NCI-H2227 (cell line): ENCODE data around the gene MRI1.
"Not testable (repeated sequence)": the region's sequence is repeated elsewhere in the genome, so short reads cannot be mapped to it uniquely, and the experiment has no call there.

Experiments used
- DNase-seq: peaks from one replicate; lab custom pipeline; 2025; ENCODE audit not compliant: unreplicated experiment; lab: John Stamatoyannopoulos, UW

The MRI1 gene

DNA sequence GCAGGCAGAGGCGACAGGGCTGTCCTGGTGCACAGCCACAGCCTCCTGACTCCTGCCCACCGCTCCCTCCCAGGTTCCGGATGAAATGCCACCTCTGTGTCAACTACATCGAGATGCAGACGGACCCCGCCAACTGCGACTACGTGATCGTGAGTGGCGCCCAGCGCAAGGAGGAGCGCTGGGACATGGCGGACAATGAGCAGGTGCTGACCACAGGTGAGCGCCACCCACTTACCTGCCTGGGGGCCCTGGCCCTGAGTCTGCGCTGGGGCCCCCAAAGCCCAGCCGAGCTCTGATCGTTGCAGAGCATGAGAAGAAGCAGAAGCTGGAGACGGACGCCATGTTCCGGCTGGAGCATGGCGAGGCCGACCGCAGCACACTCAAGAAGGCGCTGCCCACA lies 5.5 kb upstream of the MRI1 start:
- DNase-seq = no peak

DNA sequence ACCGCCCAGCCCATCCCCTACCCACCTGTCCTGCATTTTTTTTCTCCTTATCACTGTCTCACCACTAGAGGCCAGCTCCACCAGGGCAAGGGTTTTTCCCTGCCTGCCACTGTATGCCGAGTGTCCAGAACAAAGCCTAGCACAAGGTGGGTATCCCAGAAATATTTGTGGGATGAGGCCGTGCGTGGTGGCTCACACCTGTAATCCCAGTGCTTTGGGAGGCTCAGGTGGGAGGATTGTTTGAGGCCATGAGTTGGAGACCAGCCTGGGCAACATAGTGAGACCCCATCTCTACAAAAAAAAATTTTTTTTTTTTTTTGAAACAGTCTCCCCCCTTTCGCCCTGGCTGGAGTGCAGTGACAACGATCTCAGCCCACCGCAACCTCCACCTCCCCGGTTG lies 2.9 kb upstream of the MRI1 start:
- no peak for DNase-seq

DNA sequence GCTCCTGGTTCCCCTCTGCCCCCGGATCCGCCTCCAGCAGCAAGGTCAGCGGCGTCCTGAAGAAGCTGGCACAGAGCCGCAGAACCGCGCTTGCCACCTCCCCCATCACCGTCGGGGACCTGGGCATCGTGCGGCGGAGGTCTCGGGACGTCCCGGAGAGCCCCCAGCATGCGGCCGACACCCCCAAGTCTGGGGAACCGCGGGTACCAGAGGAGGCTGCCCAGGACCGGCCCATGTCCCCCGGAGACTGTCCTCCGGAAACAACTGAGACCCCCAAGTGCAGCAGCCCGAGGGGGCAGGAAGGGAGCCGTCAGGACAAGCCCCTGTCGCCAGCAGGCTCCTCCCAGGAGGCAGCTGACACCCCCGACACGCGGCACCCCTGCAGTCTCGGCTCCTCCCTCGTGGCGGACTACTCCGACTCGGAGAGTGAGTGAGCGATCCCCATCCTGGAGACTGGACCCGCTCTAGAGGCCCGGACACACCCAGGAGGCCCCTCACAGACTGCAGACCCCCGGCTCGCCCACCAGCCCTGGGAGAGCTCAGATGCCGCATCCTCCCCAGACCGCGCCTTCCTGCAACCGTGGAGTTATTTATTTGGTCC lies 1.6 kb upstream of the MRI1 start:
- no peak for DNase-seq

DNA sequence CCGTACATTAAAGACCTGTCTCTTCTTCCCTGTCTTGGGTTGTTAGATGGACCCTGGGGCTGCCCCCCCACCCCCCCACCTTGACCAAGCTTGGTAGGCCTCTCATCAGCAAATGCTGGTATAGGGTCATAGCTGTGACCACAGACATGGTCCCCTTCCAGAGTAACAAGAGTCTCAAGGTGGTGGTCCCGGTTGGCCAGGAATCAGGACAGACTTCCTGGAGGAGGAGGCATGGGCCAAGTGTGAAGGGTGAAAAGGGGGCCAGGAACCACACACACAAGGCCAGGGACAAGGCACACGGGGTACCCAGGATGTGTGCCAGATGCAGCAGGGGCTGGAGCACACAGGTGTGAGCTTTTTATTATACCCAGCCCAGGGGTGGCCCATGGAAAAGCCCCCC lies 1.1 kb upstream of the MRI1 start:
- DNase-seq = no peak

DNA sequence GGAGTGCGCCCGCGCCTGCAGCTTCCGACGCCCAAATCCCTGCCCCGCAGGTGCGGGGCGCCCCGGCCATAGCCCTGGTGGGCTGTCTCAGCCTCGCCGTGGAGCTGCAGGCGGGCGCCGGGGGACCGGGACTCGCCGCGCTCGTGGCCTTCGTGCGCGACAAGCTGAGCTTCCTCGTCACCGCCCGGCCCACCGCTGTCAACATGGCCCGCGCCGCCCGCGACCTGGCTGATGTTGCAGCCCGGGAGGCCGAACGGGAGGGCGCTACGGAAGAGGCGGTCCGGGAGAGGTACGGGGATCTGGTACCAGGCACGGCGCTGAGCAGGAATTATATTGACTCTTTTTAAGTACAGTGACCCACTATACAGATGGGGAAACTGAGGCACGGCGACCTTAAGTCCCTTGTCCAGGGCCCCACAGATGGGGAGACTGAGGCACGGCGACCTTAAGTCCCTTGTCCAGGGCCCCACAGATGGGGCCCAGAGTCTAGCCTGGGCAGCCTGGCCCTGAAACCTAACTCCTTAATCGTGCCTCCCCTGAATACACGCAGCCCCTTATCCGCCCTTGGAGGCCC lies 586 bp downstream of the MRI1 start:
- peak; percentile 12 for DNase-seq

DNA sequence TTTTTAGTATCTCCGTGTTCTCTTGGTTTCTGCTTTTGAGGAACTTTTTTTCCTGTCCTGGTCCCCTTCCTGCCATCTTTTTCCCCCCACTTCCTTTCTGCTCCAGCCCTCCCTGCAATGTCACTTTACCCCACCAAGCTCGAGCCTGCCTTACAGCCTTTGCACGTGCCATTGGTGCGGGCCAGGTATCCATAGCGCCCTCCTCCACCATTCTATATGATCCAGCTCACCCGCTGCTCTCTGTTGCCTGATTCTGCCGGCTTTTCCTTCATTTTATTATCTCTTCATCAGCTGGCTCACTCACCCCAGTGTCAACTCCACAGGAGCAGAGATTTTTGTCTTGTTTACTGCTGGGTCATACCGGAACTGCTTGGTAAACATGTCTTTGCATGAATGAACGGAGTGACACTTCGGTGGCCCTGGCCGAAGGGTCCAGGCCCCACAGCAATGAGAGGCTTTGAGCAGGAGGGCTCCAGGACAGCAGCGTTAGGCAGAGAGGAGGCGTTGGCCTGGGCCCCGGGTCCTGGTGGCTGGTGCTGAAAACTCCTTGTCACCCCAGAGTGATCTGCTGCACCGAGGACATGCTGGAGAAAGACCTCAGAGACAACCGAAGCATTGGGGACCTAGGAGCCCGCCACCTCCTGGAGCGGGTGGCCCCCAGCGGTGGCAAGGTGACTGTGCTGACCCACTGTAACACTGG lies 1.2 kb downstream of the MRI1 start:
- DNase-seq = no peak

DNA sequence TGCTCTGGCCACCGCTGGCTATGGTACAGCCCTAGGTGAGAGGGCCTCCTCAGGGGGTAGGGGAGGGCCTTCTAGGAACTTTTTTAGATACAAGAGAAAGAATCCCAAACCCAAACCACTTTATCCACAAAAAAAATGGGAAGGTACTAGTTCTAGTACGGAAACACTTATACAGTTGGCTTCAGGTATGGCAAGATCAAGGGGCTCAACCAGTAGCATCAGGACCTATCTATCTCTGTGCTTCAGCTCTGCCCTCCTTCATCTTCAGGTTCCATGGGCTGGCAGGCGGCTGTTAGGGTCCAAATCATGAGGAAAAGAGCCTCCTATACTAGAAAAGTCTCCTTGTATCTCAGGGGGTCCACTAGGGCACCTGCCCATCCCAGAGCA lies 1.8 kb downstream of the MRI1 start:
- DNase-seq = no peak

DNA sequence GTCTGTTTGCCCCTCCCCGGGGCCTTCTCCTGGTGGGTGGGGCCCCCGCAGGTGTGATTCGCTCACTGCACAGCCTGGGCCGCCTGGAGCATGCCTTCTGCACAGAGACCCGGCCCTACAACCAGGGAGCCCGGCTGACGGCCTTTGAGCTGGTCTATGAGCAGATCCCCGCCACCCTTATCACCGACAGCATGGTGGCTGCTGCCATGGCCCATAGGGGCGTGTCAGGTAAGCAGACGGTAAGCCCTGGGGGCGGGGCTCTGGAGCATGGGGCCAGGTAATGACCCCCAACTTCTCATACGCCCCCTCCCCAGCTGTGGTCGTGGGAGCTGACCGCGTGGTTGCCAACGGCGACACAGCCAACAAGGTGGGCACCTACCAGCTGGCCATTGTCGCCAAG lies 4.2 kb downstream of the MRI1 start:
- no peak for DNase-seq

DNA sequence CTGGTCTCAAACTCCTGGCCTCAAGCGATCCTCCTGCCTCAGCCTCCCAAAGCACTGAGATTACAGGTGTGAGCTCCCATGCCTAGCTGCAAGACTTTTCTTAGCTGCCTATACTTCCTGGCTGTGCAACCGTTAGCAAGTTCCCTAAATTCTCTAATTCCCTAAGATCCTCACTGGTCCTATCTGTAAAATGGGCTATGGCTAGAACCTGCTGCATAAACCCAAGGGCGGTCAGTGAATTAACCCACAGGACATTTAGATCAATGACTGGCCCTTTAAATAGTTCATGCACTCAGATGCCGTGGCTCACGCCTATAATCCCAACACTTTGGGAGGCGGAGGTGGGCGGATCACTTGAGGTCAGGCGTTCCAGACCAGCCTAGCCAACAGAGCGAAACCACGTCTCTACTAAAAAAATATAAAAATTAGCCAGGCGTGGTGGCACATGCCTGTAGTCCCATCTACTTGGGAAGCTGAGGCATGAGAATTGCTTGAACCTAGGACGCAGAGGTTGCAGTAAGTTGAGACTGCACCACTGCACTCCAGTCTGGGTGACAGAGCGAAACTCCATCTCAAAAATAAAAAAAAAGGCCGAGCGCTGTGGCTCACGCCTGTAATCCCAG lies 5.8 kb downstream of the MRI1 start:
- DNase-seq = no peak

DNA sequence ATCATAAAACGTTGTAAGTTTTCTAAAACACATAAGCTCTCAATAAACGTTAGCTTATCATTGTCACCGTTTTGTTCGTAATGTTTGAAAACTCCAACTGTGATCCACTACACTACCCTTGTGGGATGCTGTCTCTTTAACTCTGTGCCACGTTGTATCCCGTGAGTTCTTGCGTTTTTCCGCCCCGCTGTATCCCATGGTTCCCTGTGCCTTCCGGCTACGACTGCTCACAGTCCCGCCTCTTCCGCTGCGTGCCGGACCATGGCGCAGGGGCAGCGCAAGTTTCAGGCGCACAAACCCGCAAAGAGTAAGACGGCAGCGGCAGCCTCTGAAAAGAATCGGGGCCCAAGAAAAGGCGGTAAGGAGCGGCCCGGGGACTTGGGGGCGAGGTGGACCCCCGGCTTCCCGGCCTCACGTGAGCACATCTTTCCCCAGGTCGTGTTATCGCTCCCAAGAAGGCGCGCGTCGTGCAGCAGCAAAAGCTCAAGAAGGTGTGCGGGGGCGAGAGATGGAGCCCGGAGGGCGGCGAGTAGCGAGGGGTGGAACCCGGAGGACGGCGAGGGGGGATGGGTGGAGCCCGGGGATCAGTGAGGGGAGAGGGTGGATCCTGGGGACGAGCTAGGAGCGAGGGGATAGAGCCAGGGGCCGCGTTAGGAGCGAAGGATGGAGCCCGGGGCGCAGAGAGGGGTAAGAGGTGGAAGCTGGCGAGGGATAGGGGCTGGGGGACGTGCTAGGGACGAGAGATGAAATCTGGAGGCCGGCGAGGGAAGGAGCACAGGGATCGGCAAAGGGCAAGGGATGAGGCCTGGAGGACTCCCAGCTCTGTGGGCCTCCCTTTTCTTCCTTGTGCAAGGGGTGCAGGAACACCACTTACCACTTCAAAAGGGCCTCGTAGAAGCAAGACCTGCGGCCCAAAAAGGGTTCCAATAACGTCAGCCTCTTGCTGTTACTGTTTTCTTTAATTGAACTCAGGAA lies 10.2 kb downstream of the MRI1 start, which contains the start of gene C19orf53:
Gene C19orf53, plus strand, starts transcription at position 240 of the 975 bp plus-strand sequence. Its CDS starts 22 bp downstream, at position 262.
- peak; percentile 90 for DNase-seq

DNA sequence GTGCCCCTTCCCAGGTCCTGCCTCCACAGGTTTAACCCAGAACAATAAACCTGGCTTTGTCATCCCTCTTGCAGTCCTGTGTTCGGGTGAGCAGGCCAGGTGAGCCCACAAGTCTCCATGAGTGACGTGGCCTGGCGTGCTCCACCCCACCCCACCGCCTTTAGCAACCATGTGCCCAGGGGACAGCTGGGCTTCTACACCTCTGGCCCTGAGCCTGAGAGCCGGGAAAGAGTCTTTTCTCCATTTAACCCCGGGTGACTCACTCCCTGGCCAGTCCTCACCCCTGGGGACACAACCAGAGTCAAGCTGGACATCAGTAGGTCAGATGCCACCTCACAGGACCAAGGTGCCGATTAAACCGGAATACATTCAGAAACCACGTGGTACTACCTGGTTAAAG lies 14.1 kb downstream of the MRI1 start:
- no peak for DNase-seq

DNA sequence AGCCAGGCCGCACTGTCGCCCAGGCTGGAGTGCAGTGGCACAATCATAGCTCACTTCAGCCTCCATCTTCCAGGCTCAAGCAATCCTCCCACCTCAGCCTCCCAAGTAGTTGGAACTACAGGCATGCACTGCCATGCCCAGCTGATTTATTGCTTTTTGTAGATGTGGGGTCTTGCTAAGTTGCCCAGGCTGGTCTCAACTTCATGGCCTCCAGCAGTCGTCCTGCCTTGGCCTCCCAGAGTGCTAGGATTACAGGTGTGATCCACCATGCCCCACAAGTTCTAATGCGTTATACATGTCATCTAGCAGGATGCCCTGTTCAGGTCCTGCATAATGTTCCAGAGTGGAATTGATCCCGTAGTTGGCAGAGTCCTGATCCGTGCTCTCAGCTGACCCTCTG lies 14.5 kb downstream of the MRI1 start:
- no peak for DNase-seq

DNA sequence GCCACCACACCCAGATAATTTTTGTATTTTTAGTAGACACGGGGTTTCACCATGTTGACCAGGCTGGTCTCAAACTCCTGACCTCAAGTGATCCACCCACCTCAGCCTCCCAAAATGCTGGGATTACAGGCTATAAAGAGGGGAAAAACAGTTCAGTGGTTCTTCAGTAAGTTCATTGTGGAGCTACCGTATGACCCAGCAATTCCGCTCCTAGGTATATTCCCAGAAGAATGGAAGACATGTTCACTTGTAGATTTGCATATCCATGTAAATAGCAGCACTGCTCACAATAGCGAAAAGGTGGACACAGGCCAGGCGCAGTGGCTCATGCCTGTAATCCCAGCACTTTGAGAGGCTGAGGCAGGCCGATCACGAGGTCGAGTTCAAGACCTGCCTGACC lies 15.5 kb downstream of the MRI1 start:
- DNase-seq = not testable (repeated sequence)

DNA sequence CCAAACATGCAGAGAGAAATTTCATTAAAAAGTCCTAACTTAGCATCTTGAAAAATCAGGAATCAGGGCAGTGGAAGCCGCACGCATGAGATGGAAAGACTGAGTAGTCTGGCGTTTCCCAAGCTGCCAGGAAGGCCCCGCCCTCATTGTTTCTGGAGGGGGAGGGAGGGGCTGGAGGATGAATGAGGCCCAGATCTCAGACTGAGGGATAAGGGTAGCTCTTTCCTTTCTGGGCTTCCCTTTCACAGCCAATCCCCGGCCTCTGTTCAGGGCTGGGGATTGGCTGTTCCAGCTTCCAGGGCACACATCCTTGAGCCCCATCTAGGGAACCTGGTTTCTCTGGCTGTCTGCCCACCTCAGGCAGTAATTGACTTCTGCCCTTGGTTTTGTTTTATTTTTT lies 17.2 kb downstream of the MRI1 start:
- peak; percentile 81 for DNase-seq

DNA sequence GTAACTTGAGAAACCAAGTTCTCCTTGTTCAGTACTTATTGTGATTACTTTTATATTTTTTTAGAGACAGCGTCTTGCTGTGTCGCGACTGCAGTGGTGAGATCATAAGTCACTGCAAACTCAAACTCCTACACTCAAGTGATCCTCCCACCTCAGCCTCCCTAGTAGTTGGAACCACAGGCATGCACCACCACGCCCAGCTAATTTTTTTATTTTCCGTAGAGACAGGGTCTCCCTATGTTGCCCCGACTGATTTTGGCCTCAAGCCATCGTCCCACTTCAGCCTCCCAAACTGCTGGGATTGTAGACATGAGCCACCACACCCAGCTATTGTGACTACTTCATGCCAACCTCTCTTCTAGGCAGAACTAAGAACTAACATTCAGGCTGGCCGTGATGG lies 18.2 kb downstream of the MRI1 start:
- no peak for DNase-seq

DNA sequence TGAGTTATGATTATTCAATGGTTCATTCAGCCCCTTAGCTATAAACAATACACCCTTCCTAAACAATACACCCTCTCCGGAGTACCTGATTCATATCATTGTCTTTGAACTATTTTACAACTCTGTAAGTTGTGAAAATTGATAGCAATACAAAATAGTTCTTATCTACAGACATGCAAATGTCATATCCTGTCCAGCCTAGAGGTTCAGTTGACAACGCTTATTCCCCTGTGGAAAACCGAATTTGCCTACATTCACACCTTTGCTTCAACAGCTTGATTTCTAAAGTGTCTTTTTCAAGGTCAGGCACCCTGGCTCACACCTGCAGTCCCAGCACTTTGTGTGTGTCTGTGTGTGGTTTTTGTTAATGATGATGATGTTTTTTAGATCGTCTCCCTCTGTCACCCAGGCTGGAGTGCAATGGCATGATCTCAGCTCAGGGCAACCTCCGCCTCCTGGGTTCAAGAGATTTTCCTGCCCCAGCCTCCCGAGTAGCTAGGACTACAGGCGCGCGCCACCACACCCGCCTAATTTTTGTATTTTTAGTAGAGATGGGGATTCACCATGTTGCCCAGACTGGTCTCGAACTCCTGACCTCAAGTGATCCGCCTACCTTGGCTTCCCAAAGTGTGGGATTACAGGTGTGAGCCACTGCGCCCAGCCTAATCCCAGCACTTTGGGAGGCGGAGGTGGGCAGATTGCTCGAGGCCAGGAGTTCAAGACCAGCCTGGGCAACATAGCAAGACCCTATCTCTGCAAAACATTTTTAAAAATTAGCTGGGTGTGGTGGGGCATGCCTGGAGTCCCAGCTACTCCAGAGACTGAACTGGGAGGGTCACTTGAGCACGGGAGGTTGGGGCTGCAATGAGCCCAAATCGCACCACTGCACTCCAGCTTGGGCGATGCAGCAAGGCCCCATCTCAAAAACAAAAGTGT lies 19.5 kb downstream of the MRI1 start:
- no peak for DNase-seq

DNA sequence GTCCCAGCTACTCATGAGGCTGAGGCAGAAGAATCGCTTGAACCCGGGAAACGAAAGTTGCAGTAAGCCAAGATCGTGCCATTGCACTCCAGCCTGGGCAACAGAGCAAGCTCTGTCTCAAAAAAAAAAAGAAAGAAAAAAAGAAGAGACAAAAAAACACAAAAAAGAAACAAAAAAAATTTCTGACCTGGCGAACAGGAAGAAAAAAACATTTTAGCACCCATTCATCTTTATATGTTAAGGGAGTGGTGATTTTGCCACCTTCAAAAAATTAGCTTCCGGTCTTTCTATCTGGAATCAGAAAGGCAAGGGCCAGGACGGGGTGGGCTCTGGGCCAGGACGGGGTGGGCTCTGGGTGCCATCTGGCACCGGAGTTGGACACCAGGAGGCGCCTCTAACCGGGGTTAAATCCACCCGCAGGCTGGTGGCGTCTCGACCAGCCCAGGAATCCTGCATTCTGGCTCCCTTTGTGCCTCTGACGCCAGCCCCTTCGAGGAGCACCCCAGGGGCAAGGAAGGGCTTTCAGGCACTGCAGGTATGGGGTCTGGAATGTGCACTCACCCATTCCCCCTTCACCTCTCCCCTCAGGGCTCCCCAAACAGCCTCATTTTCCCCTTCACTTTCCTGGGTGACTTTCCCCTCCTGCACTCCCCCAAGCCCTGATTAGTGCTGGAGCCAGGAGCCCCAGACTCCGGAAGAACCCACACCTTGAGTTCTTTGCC lies 20.6 kb downstream of the MRI1 start:
- peak; percentile 37 for DNase-seq

DNA sequence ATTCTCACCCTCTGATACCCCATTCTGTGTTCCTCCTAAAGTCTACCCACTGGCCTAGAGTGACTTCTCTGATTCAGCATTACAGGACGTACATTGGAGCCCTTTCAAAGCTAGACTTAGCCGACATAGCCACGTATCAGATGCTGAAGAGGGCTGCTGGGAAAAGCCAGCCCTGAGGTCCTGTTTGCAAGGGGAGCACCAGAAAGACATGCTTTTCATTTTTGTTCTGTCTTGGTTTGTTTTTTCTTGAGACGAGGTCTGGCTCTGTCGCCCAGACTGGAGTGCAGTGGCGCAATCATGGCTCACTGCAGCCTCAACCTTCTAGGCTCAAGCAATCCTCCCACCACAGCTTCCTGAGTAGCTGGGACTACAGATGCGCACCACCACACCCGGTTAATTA lies 24.7 kb downstream of the MRI1 start:
- DNase-seq = no peak

DNA sequence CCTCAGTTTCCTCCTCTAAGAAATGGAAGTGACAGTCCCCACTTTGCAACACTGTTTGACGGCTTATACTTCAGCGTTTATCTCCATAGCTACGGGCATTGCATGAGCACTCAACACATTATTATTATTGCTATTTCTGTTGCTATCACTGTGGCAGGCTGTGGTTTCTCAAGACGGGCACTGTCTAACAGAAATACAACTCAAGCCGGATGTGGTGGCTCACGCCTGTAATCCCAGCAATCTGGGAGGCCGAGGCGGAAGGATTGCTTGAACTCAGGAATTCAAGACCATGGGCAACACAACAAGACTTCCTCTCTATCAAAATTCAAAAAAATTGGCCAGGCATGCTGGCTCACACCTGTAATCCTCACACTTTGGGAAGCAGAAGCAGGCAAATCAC lies 26.0 kb downstream of the MRI1 start:
- no peak for DNase-seq
